K562 (cell line): ENCODE measurements around the gene PTPRU. TPM values are rescaled to one million over a fixed set of nuclear protein-coding genes. Genes with fewer than 3 reads are reported as not detected.

Experiments
- ARHGAP35 ChIP-seq: fragments of 450-650 bp; IDR thresholded peaks from 2 replicates; pipeline ENCODE4 v1.6.1; 2018; ENCODE audit not compliant: partially characterized antibody
- ATF1 ChIP-seq, 2 experiments: fragments of 450-650 bp in 1 of 2; IDR thresholded peaks; 2 replicates each; pipeline ENCODE4 v1.6.1; 2016; ENCODE audit warnings: missing compliant biosample characterization in 1 of 2, missing genetic modification characterization in 1 of 2
- BCL6 ChIP-seq: fragments of 250-450 bp; sonication (Bioruptor Pico); IDR thresholded peaks from 2 replicates; pipeline ENCODE4 v1.4.0; 2020
- CBFB ChIP-seq: sonication (generic); formaldehyde crosslinking; IDR thresholded peaks from 2 replicates; pipeline ENCODE4 v1.4.0; 2020; ENCODE audit warnings: mild to moderate bottlenecking, missing genetic modification reagents
- CHD2 ChIP-seq: IDR thresholded peaks from 2 replicates; pipeline ENCODE4 v1.6.1; 2011; ENCODE audit warnings: low read depth, low read length
- CXXC5 ChIP-seq: fragments of 250-450 bp; sonication (Bioruptor Pico); IDR thresholded peaks from 2 replicates; pipeline ENCODE4 v1.8.0; 2022; ENCODE audit warnings: inconsistent platforms, mild to moderate bottlenecking, moderate library complexity
- ELF4 ChIP-seq: fragments of 450-650 bp; formaldehyde crosslinking; IDR thresholded peaks from 2 replicates; pipeline ENCODE4 v1.4.0; 2022; ENCODE audit warnings: missing genetic modification characterization
- PRMT5 ChIP-seq: sonication (generic); formaldehyde crosslinking; IDR thresholded peaks from 2 replicates; pipeline ENCODE4 v1.5.0; 2020; ENCODE audit warnings: missing genetic modification reagents
- RNF219 ChIP-seq: fragments of 250-450 bp; sonication (Bioruptor Pico); IDR thresholded peaks from 2 replicates; pipeline ENCODE4 v1.5.0; 2022; ENCODE audit warnings: mild to moderate bottlenecking
- TOE1 ChIP-seq, 2 experiments: fragments of 450-650 bp in 1 of 2; sonication (generic) in 1 of 2; formaldehyde crosslinking in 1 of 2; IDR thresholded peaks; 2 replicates each; pipeline versions ENCODE4 v1.7.1 to v1.8.0; 2016 to 2022; ENCODE audit warnings: borderline replicate concordance in 2 of 2, mild to moderate bottlenecking in 2 of 2, antibody characterized with exemption in 1 of 2, inconsistent platforms in 1 of 2, low read depth in 1 of 2, missing genetic modification reagents in 1 of 2, moderate library complexity in 1 of 2
- ZBTB1 ChIP-seq: sonication (generic); formaldehyde crosslinking; IDR thresholded peaks from 2 replicates; pipeline ENCODE4 v1.8.1; 2023; ENCODE audit warnings: missing genetic modification reagents, low read depth, mild to moderate bottlenecking, borderline replicate concordance
- polyA plus RNA-seq, 8 experiments: library from polyadenylated mRNA; depleted of rRNA in 4 of 8; stranded (reverse) in 5 of 8; unstranded in 3 of 8; fragments of >200 nt; fragmentation: Nextera tagmentation in 2 of 8; fragmentation: Illumina TruSeq in 1 of 8; extraction: Ambion mirVana in 2 of 8; extraction: Trizol in 1 of 8; gene quantifications; 2 replicates each; pipeline versions ENCODE4 v1.2.1 to v1.2.3, GENCODE V29; 2011 to 2014; ENCODE audit warnings: inconsistent platforms in 1 of 8, missing spikeins in 1 of 8
- total RNA-seq, 7 experiments: library from RNA; depleted of rRNA in 6 of 7; stranded (reverse); fragments of >200 nt in 6 of 7; fragmentation: Illumina TruSeq in 2 of 7; extraction: Trizol in 2 of 7; gene quantifications; 2 replicates each; pipeline versions ENCODE4 v1.2.1 to v1.2.3, GENCODE V29; 2011 to 2021; ENCODE audit warnings: low replicate concordance in 1 of 7
- TF ChIP-seq, protein P1 (sequence below), 2 experiments: fragments of 200-800 bp in 1 of 2; sonication (Bioruptor generic) in 1 of 2; sonication (generic) in 1 of 2; formaldehyde crosslinking in 1 of 2; IDR thresholded peaks in 1 of 2; conservative IDR thresholded peaks in 1 of 2; 2 replicates each; pipeline versions ENCODE4 v1.5.0 to v1.6.1; 2016 to 2020; ENCODE audit warnings: missing compliant biosample characterization in 1 of 2, missing genetic modification characterization in 1 of 2, missing genetic modification reagents in 1 of 2
- TF ChIP-seq, protein P2 (sequence below), 2 experiments: fragments of 450-650 bp in 1 of 2; sonication (generic) in 1 of 2; formaldehyde crosslinking in 1 of 2; IDR thresholded peaks; 2 replicates each; pipeline versions ENCODE4 v1.7.1 to v1.9.0; 2016 to 2022; ENCODE audit warnings: inconsistent platforms in 1 of 2, mild to moderate bottlenecking in 1 of 2, missing genetic modification reagents in 1 of 2

PTPRU gene
- total and polyA plus RNA-seq, 9 of the 15 experiments (the other 6 are each of a cell fraction or from before 2014, with no cell fraction given): 0.01 to 2.9 (median 1.0) TPM

- TF ChIP-seq, protein P1, sequence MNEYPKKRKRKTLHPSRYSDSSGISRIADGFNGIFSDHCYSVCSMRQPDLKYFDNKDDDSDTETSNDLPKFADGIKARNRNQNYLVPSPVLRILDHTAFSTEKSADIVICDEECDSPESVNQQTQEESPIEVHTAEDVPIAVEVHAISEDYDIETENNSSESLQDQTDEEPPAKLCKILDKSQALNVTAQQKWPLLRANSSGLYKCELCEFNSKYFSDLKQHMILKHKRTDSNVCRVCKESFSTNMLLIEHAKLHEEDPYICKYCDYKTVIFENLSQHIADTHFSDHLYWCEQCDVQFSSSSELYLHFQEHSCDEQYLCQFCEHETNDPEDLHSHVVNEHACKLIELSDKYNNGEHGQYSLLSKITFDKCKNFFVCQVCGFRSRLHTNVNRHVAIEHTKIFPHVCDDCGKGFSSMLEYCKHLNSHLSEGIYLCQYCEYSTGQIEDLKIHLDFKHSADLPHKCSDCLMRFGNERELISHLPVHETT (CRISPR knock-in tag; conservative IDR thresholded peaks at IDR 0.05 in 1 of 2, IDR thresholded peaks at IDR 0.05 in 1 of 2): peak in 1 of 2 experiments; percentile 64; a peak in 2 of 4 replicates
- TF ChIP-seq PRMT5 (no peak), ATF1 (CRISPR knock-in tag; IDR thresholded peaks at IDR 0.05) (no peak), ATF1 (tag; IDR thresholded peaks at IDR 0.05) (peak; percentile 76), ELF4 (CRISPR knock-in tag) (peak; percentile 74; the same call in 1 of the 2 replicates), TOE1 (IDR thresholded peaks at IDR 0.05; ENCODE audit: borderline replicate concordance) (peak; percentile 34; the same call in 1 of the 2 replicates), TOE1 (CRISPR knock-in tag; IDR thresholded peaks at IDR 0.05; ENCODE audit: borderline replicate concordance, low read depth) (no peak), ARHGAP35 (no peak), CBFB (peak; percentile 43; the same call in 1 of the 2 replicates), CHD2 (0 out of 2 replicates have a peak, but pooled peaks have one; percentile 24), CXXC5 (peak; percentile 40), BCL6 (peak; percentile 11; the same call in 1 of the 2 replicates), ZBTB1 (CRISPR knock-in tag) (peak; percentile 76), RNF219 (CRISPR knock-in tag) (no peak)
- TF ChIP-seq, protein P2, sequence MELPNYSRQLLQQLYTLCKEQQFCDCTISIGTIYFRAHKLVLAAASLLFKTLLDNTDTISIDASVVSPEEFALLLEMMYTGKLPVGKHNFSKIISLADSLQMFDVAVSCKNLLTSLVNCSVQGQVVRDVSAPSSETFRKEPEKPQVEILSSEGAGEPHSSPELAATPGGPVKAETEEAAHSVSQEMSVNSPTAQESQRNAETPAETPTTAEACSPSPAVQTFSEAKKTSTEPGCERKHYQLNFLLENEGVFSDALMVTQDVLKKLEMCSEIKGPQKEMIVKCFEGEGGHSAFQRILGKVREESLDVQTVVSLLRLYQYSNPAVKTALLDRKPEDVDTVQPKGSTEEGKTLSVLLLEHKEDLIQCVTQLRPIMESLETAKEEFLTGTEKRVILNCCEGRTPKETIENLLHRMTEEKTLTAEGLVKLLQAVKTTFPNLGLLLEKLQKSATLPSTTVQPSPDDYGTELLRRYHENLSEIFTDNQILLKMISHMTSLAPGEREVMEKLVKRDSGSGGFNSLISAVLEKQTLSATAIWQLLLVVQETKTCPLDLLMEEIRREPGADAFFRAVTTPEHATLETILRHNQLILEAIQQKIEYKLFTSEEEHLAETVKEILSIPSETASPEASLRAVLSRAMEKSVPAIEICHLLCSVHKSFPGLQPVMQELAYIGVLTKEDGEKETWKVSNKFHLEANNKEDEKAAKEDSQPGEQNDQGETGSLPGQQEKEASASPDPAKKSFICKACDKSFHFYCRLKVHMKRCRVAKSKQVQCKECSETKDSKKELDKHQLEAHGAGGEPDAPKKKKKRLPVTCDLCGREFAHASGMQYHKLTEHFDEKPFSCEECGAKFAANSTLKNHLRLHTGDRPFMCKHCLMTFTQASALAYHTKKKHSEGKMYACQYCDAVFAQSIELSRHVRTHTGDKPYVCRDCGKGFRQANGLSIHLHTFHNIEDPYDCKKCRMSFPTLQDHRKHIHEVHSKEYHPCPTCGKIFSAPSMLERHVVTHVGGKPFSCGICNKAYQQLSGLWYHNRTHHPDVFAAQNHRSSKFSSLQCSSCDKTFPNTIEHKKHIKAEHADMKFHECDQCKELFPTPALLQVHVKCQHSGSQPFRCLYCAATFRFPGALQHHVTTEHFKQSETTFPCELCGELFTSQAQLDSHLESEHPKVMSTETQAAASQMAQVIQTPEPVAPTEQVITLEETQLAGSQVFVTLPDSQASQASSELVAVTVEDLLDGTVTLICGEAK (IDR thresholded peaks at IDR 0.05): no peak
- TF ChIP-seq, protein P2 (CRISPR knock-in tag; IDR thresholded peaks at IDR 0.05): peak; percentile 42; the same call in 1 of the 2 replicates
Measured at GRCh38 chr1:29349871-29350491, 113.7 kb downstream of the PTPRU start (continued).
